ENCODE measurements around the gene STAC2.

STAC2 gene

GRCh38 chr17:39192901-39193300 lies 32.8 kb downstream of the STAC2 start:
- TF ChIP-seq MAX (IDR thresholded peaks at IDR 0.05; ENCODE audit: low read depth, low read length) (no peak), MYC (IDR thresholded peaks at IDR 0.05; ENCODE audit: low read depth, low read length) (no peak)
- DNase-seq (ENCODE audit: low read depth), result no peak

GRCh38 chr17:39191750-39192510 lies 33.8 kb downstream of the STAC2 start:
- DNase-seq (ENCODE audit: low read depth), result no peak
- TF ChIP-seq CTCF (IDR thresholded peaks at IDR 0.05; ENCODE audit: low read depth, low read length), result no peak
- TF ChIP-seq POLR2A (IDR thresholded peaks at IDR 0.05; ENCODE audit: extremely low read depth, insufficient read length), result no peak
- TF ChIP-seq MAX (IDR thresholded peaks at IDR 0.05; ENCODE audit: low read depth, low read length), result no peak
- no peak for TF ChIP-seq MYC (IDR thresholded peaks at IDR 0.05; ENCODE audit: low read depth, low read length)
- no peak overlapping the region for H3K4me3 ChIP-seq (ENCODE audit: low read depth, low read length)

More at GRCh38 chr17:39192901-39193300, 32.8 kb downstream of the STAC2 start:
- no peak overlapping the region for H3K4me3 ChIP-seq (ENCODE audit: low read depth, low read length)

- no peak overlapping the region for H3K4me3 ChIP-seq (ENCODE audit: low read depth, low read length)
- no peak for TF ChIP-seq MAX (IDR thresholded peaks at IDR 0.05; ENCODE audit: low read depth, low read length)
- TF ChIP-seq POLR2A (IDR thresholded peaks at IDR 0.05; ENCODE audit: extremely low read depth, insufficient read length), result no peak
- TF ChIP-seq CTCF (IDR thresholded peaks at IDR 0.05; ENCODE audit: low read depth, low read length), result no peak
- TF ChIP-seq MYC (IDR thresholded peaks at IDR 0.05; ENCODE audit: low read depth, low read length), result no peak
- DNase-seq (ENCODE audit: low read depth), result no peak
These were observed 38.5 kb downstream of the STAC2 start for GRCh38 chr17:39187152-39187830.

- TF ChIP-seq MYC (IDR thresholded peaks at IDR 0.05; ENCODE audit: low read depth, low read length), result no peak
- TF ChIP-seq CTCF (IDR thresholded peaks at IDR 0.05; ENCODE audit: low read depth, low read length), result no peak
- TF ChIP-seq POLR2A (IDR thresholded peaks at IDR 0.05; ENCODE audit: extremely low read depth, insufficient read length), result no peak
- DNase-seq (ENCODE audit: low read depth), result no peak
- no peak overlapping the region for H3K4me3 ChIP-seq (ENCODE audit: low read depth, low read length)
These were observed 39.2 kb downstream of the STAC2 start for GRCh38 chr17:39186481-39187002.

GRCh38 chr17:39183720-39184119 lies 42.0 kb downstream of the STAC2 start:
- no peak for DNase-seq (ENCODE audit: low read depth)
- H3K4me3 ChIP-seq (ENCODE audit: low read depth, low read length), result no peak overlapping the region
- TF ChIP-seq MAX (IDR thresholded peaks at IDR 0.05; ENCODE audit: low read depth, low read length), result no peak
- no peak for TF ChIP-seq MYC (IDR thresholded peaks at IDR 0.05; ENCODE audit: low read depth, low read length)
- no peak for TF ChIP-seq POLR2A (IDR thresholded peaks at IDR 0.05; ENCODE audit: extremely low read depth, insufficient read length)
- no peak for TF ChIP-seq CTCF (IDR thresholded peaks at IDR 0.05; ENCODE audit: low read depth, low read length)

DNA sequence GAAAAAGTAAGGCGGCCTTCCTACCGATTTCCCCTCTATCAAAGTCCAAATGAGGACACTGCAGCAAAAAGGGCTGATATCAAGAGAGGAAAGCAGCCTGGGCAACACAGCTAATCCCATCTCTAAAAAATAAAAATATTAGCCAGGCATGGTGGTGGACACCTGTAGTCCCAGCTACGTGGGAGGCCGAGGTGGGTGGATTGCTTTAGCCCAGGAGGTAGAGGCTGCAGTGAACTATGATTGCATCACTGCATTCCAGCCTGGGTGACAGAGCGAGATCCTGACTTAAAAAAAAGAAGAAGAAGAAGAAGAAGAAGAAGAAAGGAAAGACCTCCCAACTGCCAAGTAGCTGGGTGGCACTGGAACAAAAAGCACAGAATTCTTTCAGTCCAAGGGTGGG lies 42.7 kb downstream of the STAC2 start:
- no peak overlapping the region for H3K4me3 ChIP-seq (ENCODE audit: low read depth, low read length)
- TF ChIP-seq CTCF (IDR thresholded peaks at IDR 0.05; ENCODE audit: low read depth, low read length) (no peak), MAX (IDR thresholded peaks at IDR 0.05; ENCODE audit: low read depth, low read length) (no peak), POLR2A (IDR thresholded peaks at IDR 0.05; ENCODE audit: extremely low read depth, insufficient read length) (no peak), MYC (IDR thresholded peaks at IDR 0.05; ENCODE audit: low read depth, low read length) (no peak)
- DNase-seq (ENCODE audit: low read depth), result no peak
